GM19099 (cell line): ENCODE data around the gene ARID5B.

Source experiments
- POLR2A ChIP-seq: IDR thresholded peaks from 3 replicates; pipeline ENCODE4 v1.6.1; 2011; ENCODE audit warnings: low read depth; ENCODE audit not compliant: insufficient read length; ENCODE audit errors: extremely low read depth

Gene ARID5B

DNA sequence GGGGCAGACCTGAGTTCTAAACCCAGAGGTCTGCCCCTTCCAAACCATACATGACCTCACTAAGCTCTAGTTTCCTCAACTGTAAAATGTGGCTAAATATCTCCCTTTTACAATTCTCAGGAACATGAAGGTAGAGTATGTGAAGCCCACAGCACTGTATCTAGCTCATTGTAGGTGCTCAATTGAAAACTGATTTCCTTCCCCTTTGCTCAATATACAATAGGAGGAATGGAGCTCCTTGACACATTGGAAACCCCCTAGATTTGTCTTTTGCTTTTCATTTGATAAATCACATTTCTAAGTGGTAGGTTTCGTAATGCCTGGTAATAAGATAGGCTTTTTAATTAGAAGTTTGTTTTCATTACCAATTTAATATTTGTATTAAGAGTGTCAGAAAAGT lies 153.3 kb downstream of the ARID5B start:
- no peak for TF ChIP-seq POLR2A

DNA sequence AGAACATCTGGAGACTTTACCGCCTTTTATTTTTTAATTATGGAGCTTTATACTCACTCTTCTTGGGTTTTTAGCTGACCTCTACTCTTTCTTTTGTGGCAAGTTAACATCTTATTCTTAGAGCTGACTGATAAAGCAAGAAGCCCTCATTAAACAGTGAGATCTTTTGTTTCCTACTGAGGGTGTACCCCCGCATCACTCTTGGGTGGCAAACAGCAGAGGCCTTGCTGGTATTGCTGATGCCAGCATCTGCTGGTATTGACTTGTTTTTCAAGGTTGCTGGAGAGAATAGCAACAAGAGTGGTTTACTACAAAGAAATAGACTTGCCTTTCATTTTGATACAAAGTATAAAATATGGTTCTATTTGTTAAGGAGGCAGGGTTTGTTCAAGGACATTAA lies 154.7 kb downstream of the ARID5B start:
- no peak for TF ChIP-seq POLR2A

DNA sequence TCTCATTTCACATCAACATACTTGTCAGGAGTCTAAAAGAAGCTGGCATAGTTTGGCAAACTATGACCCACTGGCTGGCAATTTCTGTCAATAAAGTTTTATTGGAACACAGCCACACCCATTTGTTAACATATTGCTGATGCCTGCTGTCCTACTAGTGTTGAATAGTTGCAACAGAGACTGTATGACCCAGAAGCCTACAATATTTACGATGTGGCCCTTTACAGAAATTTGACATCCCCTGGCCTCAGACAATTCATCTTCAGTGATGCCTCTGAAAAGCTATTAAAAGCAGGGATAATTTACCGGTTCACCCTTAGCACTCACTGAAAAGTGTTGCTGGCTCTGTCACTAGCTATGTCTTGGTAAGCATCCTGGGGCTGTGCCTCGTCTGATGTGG lies 155.2 kb downstream of the ARID5B start:
- no peak for TF ChIP-seq POLR2A

DNA sequence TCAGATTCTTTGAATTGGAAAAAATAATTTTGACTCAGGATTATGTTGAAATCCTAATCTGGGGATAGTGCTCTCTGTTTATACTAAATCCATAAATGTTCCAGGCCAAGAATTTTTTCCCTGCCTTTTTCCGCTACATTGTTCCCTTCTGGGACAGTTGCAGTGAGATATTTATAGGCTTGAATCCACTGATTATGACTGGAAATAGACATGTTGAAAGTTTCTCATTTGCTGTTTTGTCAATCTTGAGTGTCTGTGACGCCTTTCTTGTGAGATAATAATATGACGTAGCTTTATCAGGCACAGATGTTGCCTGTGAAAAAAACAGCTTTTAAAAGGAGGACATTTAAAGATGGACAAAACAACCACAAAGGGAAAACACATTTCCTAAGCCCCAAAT lies 155.9 kb downstream of the ARID5B start:
- no peak for TF ChIP-seq POLR2A

DNA sequence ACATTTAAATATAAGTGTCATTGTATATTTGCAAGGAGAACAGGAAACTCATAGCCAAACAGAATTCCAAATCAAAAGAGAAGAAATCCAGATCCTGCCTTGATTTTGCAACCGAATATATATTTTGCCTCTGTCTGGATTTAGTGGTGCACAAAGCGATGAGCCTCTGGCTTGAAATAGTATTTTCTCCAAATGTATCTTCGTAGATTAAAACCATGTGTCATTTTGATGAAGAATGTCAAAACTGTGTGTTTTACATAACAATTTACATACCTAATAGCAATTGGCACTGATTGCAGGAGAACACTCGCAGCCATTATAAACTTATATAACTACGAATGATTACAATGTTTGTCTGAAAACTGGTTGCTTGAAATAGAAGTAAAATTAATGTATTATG lies 156.4 kb downstream of the ARID5B start:
- TF ChIP-seq POLR2A = no peak

DNA sequence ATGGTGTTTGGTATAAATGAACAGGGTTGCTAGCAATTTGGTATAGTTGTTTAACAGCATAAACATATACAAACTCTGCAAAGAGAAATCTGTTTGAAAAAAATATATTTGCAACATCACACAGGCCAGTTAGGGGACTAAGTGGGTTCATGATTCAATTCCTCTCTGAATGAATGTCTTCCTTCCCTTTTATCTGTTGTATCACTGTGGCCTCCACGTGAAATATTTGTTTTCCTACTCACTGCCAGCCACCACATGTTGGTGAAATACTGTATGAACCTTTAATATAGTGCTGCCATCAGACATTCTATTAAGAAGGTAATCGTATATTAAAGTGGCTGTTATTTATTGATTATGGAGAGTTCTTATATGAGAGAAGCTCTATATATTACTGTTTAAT lies 157.0 kb downstream of the ARID5B start:
- TF ChIP-seq POLR2A = no peak

DNA sequence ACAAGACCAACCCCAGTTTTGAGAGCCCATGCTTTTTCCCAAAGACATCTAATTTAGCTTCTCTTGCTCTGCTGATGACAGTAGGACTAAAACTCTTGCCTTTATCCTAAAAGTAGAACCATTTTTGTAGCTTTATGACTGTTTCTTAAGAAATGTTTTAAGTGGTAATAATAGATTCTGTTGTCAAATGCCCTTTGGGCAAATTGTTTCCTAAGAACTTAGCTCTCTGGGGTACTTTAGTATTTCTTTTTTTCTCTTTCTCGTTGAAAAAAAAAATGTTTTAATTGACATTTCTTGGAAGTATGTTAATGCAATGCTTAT lies 157.4 kb downstream of the ARID5B start:
- TF ChIP-seq POLR2A = no peak

DNA sequence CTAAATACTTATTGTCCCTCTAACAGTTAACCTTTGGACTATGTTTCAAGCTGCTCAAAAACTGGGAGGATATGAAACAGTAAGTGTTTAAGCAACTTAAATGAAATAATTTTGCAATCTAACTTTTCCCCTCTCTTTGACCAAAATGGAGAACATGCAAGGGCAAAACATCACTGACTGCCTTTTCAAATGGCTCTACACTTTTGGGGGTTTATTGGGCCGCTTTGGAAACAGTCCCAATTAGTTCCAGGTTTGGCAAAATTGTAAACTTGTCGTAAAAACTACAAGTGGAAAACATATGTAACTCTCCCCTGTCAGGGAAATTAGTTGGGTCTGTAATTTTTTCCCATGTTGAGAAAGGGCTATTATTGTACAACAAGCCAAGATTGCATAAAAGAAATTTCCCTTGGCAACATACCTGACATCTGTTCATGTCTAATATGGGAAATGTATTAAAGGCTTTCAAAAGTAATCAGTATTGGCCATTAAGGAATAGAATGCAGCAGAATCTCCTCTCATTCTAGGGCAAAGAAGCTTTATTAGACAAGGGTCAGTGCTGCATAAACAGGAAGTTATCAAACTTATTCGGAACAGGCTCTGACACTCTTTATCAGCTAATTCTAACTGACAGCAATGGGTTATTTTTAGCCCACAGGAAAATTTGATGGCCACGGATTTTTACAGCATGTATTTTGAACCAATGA lies 157.9 kb downstream of the ARID5B start:
- no peak for TF ChIP-seq POLR2A

DNA sequence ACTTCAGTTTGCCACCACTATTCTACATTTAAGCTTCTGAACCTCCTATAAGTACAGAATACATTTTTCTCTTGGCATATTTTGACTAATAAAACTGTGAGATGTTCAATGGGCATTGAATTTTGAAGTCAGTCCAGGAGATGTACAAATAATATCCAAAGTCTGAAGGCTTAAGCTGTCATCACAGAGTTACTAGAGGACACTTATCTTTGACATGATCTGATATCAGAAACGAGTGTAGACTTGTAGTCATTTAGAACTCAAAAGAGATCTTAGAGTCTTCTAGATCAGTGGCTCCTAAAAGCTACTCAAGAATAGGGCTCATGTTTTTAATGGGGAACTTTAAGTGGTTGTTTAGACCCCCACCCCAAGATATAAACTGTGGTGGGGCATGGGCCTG lies 160.5 kb downstream of the ARID5B start:
- TF ChIP-seq POLR2A = no peak

DNA sequence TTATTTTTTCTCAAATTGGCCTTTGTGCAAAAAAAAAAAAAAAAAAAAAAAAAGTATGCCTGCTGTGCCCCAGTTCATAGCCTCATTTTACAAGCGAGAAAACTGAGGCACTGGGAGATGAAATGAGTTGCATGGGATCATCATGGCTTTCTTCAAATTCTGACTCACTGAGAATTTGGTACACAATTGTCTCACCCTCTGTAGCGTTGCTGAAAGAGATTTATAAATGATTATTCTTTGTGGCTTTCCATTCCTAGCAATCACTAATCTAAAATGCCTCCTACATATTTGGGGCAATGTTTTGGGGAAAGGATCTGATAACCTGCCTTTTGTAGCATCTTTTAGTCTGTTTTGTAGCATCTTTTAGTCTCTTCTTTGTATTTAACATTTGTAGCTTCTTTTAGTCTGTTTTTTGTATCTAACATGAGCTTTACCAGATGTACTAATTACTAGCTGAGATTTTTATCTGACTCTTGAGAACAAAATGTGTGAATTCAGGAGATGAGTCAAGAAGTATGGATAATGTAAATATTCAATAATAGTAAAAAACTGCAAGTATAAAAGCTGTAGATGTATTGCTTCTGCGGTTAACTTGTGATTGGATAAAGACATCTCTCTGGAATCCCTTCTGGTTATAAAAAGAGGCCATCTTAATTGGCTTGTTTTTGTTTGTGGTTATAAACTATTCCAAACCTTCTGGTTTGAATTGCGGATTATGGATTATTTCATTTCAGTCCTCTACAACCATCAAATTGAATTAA lies 161.4 kb downstream of the ARID5B start:
- no peak for TF ChIP-seq POLR2A

DNA sequence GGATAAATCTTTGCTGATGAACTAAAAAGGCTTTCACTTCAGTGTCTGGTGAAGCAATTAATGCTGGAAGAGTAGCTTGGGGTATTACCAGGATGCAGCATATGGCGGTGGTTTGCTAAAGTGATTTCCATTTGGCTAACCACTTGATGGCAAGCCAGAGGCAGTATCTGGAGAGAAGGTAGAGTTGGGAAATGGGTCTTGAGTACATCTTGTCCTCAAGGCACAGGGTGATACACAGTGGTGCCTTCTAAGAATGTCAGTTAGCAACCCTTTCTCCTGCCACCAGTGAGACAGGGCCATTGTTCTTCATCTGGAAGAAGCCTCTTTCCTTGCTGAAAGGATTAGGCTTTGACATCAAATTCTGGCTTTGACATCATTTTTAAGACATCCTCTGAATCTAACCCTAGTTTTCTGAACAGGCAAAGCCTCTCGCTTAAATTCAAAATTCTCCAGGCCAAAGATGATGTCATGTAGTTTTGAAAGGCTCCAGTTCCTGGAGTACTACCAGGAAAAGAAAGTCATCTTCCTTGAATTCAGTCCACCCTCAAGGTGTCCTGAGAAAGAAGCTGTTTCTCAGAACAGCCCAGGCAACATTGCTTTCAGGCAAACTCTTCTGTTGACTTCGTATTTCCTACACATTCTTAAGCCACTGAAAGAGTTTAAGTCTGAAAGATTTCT lies 162.4 kb downstream of the ARID5B start:
- TF ChIP-seq POLR2A = no peak

DNA sequence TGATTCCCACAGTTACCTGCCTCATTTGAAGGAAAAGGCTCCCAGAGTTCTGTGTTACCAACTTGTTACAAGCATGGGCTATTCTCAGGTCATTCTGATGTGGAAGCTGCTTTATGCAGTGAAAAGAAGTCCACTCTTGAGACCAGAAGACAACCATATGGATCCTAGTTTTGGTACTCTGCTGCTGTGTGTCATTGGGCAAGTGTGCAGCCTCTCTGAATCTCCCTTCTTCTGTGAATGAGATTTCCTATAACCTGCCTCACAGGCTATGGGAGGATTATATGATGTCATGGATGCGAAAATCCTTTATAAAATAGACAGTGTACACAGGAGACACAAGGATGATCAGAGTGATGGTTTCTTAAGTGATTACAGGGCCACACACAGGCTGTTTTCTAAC lies 166.1 kb downstream of the ARID5B start:
- no peak for TF ChIP-seq POLR2A

DNA sequence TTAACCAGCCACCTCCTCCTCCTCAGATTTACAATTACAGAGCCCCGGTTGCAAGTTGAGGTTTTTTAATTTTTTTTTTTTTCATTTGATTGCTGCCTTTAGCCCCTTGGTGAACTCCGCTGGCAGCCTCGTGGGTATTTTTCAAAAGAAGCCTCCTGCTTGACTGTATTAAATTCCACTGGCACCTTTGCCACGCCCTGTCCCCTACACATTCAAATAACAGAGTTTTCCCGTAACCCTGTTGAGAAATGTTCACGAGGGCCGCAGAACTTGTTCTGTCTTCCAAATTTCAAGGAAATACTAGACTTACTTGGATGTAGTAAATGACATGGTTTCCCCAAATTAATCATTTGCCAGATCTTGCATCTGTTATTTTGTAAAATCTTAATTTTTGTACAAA lies 167.0 kb downstream of the ARID5B start:
- no peak for TF ChIP-seq POLR2A

DNA sequence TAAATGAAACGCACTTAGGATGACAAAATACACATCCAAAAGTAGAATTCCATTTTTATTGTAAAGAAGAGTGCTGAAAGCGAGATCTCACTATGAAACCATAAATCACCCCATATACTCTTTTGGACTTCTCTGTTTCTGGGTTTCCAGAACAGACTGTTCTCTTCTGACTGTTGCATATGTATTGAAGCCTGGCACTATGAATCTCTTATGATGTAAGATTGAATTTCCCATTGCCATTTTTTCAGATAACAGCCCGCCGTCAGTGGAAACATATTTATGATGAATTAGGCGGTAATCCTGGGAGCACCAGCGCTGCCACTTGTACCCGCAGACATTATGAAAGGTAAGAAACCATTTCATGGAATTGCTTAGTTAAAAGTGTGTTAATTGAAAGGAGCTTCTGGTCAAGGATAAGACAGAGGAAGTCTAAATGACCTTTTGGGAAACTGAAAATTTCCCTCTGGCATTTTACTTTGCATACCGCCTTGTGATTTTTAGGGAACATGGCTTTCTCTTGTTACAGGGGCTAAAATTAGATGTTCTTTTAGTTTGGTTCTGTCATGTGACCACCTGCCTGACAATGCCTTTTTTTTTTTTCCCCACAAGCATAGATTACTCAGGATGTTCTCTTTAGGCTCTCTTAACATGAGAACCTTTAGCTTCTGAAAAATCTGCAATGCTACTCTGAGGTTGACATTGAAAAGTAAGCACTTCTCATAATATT lies 168.1 kb downstream of the ARID5B start:
- TF ChIP-seq POLR2A = no peak

DNA sequence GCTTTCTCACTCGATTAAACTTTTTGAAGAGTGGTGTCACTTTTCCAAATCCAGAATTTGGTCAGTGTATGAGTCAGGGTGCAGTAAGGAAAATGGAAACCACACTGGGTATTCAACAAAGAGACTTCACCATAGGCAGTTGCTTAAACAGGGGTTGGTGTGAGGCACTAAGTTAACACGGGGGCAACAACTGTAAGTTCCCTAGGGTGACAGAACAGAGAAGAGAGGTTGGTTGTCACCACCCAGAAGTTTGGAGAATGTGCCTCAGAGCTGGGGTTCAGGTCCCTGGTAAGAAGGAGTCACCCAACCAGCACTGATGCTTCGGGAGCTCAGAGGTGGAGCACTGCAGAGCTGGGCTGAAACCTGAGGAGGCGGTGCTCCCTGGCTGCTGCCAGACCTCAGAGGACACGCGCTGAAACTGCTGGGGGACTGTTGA lies 170.4 kb downstream of the ARID5B start:
- TF ChIP-seq POLR2A = no peak

DNA sequence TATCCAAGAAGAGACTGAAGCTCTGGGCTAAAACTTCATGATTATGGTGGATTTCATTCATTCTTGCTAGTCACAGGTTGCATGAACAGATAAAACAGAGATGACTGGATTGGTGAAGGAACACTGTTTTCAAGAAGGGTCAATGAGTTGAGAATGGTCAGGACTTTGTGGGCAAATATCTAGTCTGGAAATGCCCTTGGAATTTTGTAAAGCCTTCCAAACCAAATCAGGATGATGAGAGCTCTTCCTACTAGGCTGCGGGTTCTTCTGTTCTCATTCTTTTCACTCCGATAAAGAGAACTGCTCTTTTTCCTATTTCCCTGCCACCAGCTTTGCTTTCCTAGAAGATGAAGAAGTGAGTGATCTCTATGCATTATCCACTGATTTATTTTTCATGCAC lies 171.4 kb downstream of the ARID5B start:
- no peak for TF ChIP-seq POLR2A

DNA sequence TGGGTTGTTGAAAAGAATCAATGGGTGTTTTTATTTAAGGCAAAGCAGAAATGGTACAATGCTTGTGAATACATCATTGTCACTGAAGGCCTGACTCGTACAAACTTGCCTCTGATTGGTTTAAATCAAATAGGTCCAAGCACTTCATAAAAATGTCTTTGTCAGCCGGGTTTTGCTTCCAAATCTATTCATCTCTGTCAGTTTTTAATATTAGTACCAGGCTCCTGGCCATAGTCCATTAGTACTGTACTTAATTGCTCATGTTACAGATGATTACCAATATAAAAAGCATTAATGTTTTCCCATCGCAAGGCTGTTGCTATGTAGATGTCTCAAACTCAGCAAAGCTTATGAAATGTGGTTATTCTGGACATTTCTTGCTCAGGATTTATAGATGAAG lies 171.9 kb downstream of the ARID5B start:
- no peak for TF ChIP-seq POLR2A
